GM12892 (cell line): ENCODE data around the gene TEX9.

Experiments used
- POLR2A ChIP-seq: IDR thresholded peaks from 2 replicates; pipeline ENCODE4 v1.6.1; 2011; ENCODE audit warnings: low read depth, low read length, control low read depth
- POLR2AphosphoS5 ChIP-seq: IDR thresholded peaks from 2 replicates; pipeline ENCODE4 v1.6.1; 2011; ENCODE audit warnings: low read depth, low read length, control low read depth
- TAF1 ChIP-seq: IDR thresholded peaks from 2 replicates; pipeline ENCODE4 v1.6.1; 2011; ENCODE audit warnings: low read depth, mild to moderate bottlenecking, control low read depth, low read length, borderline replicate concordance

DNA sequence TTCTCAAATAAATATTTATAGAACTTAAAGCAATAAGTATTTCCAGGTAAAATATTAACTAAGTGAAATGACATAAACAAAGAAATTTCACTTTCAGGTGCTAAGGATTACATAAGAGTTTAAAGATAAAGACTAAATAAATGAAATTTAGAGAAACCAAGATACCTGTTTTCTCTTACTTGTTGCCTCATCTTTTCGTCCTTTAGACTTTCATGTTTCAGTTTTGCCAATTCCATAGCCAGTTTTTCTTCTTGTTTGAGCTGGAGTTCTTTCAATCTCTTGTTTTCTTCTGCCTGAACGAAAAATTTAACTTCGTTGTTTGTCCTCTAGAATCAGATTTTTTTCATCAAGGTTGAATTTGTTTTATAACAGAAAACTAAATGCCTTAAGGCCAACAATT, 91.0 kb downstream of the TEX9 start:
- TF ChIP-seq POLR2A: no peak
- TF ChIP-seq POLR2AphosphoS5: no peak
- no peak for TF ChIP-seq TAF1
